H1 (cell line): ENCODE results near the gene PPP1CC.

Experiments used
- ASH2L ChIP-seq: fragments of 200-600, 300-600 bp; sonication (generic); IDR thresholded peaks from one replicate; pipeline ENCODE4 v1.7.1; 2017; ENCODE audit warnings: low read length
- GABPA ChIP-seq: IDR thresholded peaks from 2 replicates; pipeline ENCODE4 v1.6.1; 2011; ENCODE audit warnings: mild to moderate bottlenecking, low read length, moderate library complexity, borderline replicate concordance; ENCODE audit not compliant: insufficient read depth
- MAFK ChIP-seq: IDR thresholded peaks from 2 replicates; pipeline ENCODE4 v1.6.1; 2012; ENCODE audit warnings: low read depth, mild to moderate bottlenecking, improper control_type of control experiment, low read length
- POLR2A ChIP-seq, 2 experiments: IDR thresholded peaks; 1 replicate in 1 of 2; 2 replicates in 1 of 2; pipeline ENCODE4 v1.6.1; 2011; ENCODE audit warnings: low read depth in 2 of 2, low read length in 2 of 2, mild to moderate bottlenecking in 2 of 2; ENCODE audit errors: control extremely low read depth in 1 of 2
- RAD21 ChIP-seq, 2 experiments: IDR thresholded peaks in 1 of 2; conservative IDR thresholded peaks in 1 of 2; 2 replicates each; pipeline ENCODE4 v1.6.1; 2011; ENCODE audit warnings: low read depth in 2 of 2, low read length in 2 of 2, improper control_type of control experiment in 1 of 2, inconsistent platforms in 1 of 2, mild to moderate bottlenecking in 1 of 2, moderate library complexity in 1 of 2
- YY1 ChIP-seq: IDR thresholded peaks from 2 replicates; pipeline ENCODE4 v1.6.1; 2011; ENCODE audit warnings: low read depth, mild to moderate bottlenecking, low read length
- ZNF274 ChIP-seq: IDR thresholded peaks from 2 replicates; pipeline ENCODE4 v1.7.0; 2012; ENCODE audit warnings: low read length, borderline replicate concordance; ENCODE audit errors: extremely low read depth
- TF ChIP-seq, protein P1 (sequence below): IDR thresholded peaks from 2 replicates; pipeline ENCODE4 v1.6.1; 2012; ENCODE audit warnings: low read length, inconsistent platforms
- TF ChIP-seq, protein P2 (sequence below), 3 experiments: IDR thresholded peaks; 1 replicate in 2 of 3; 2 replicates in 1 of 3; pipeline versions ENCODE4 v1.5.1 to v1.6.1; 2011; ENCODE audit warnings: low read length in 3 of 3, mild to moderate bottlenecking in 3 of 3, inconsistent platforms in 2 of 3, low read depth in 1 of 3, moderate library complexity in 1 of 3; ENCODE audit not compliant: insufficient read depth in 1 of 3; ENCODE audit errors: control extremely low read depth in 1 of 3

DNA sequence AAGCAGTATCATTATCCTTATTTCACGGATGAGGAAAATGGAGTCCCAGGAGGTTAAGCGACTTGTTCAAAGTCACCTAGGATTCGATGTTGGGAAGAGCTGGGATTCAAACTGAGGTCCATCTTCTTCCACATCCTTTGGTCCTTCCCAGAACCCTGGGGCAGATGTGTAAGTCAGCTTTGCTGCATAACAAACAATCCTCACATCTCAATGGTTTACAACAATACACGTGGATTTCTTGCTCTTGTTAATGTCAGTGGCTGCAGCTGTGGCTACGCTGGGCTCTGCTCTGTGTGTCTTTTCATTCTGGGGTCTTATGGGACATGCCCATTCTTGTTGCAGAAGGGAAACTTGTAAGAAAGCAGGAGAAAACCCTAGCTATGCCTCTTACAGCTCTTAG, 26.3 kb upstream of the PPP1CC start:
- no peak for TF ChIP-seq POLR2A (IDR thresholded peaks at IDR 0.05; ENCODE audit: control extremely low read depth in 1 of 2, low read depth in 2 of 2, low read length in 2 of 2)
- TF ChIP-seq, protein P1, sequence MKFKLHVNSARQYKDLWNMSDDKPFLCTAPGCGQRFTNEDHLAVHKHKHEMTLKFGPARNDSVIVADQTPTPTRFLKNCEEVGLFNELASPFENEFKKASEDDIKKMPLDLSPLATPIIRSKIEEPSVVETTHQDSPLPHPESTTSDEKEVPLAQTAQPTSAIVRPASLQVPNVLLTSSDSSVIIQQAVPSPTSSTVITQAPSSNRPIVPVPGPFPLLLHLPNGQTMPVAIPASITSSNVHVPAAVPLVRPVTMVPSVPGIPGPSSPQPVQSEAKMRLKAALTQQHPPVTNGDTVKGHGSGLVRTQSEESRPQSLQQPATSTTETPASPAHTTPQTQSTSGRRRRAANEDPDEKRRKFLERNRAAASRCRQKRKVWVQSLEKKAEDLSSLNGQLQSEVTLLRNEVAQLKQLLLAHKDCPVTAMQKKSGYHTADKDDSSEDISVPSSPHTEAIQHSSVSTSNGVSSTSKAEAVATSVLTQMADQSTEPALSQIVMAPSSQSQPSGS = no peak
- TF ChIP-seq GABPA = no peak
- no peak for TF ChIP-seq ASH2L
- TF ChIP-seq, protein P2, sequence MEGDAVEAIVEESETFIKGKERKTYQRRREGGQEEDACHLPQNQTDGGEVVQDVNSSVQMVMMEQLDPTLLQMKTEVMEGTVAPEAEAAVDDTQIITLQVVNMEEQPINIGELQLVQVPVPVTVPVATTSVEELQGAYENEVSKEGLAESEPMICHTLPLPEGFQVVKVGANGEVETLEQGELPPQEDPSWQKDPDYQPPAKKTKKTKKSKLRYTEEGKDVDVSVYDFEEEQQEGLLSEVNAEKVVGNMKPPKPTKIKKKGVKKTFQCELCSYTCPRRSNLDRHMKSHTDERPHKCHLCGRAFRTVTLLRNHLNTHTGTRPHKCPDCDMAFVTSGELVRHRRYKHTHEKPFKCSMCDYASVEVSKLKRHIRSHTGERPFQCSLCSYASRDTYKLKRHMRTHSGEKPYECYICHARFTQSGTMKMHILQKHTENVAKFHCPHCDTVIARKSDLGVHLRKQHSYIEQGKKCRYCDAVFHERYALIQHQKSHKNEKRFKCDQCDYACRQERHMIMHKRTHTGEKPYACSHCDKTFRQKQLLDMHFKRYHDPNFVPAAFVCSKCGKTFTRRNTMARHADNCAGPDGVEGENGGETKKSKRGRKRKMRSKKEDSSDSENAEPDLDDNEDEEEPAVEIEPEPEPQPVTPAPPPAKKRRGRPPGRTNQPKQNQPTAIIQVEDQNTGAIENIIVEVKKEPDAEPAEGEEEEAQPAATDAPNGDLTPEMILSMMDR (IDR thresholded peaks at IDR 0.05; ENCODE audit: control extremely low read depth in 1 of 3, insufficient read depth in 1 of 3, low read depth in 1 of 3, low read length in 3 of 3) = no peak
- TF ChIP-seq YY1 = no peak
- TF ChIP-seq RAD21 (IDR thresholded peaks at IDR 0.05 in 1 of 2, conservative IDR thresholded peaks at IDR 0.05 in 1 of 2; ENCODE audit: low read depth in 2 of 2, low read length in 2 of 2) = no peak
- TF ChIP-seq MAFK = no peak
- no peak for TF ChIP-seq ZNF274
